Stomach (tissue), 9 donors: ENCODE measurements around the gene NHS. TPM values are rescaled to one million over a fixed set of nuclear protein-coding genes. Genes with fewer than 3 reads are reported as not detected.

Source experiments
- DNase-seq, 2 donors: peaks; one replicate each; pipeline versions ENCODE4 v3.0.0 to v3.0.0-alpha.2; 2013 to 2019
- H3K27ac ChIP-seq, 5 donors: fragments of 200-600 bp in 4 of 5; sonication (generic) in 4 of 5; one replicate each; pipeline ENCODE4 v1.5.1; 2013 to 2019; ENCODE audit warnings: mild to moderate bottlenecking in 1 of 5, moderate library complexity in 1 of 5
- H3K27me3 ChIP-seq, 3 donors: fragments of 200-600 bp; sonication (generic); one replicate each; pipeline ENCODE4 v1.5.1; 2017 to 2019; ENCODE audit warnings: mixed run types in 1 of 3
- H3K36me3 ChIP-seq, 4 donors: fragments of 200-600 bp; sonication (generic); 1 replicate in 3 of 4; 2 replicates in 1 of 4; pipeline ENCODE4 v1.5.1; 2016 to 2019
- H3K4me1 ChIP-seq, 4 donors: fragments of 200-600 bp; sonication (generic); one replicate each; pipeline ENCODE4 v1.5.1; 2016 to 2019
- H3K4me3 ChIP-seq, 4 donors: fragments of 200-600 bp; sonication (generic) in 3 of 4; one replicate each; pipeline ENCODE4 v1.5.1; 2016 to 2019; ENCODE audit warnings: mild to moderate bottlenecking in 1 of 4
- H3K9me3 ChIP-seq, 4 donors: fragments of 200-600 bp; sonication (generic); one replicate each; pipeline ENCODE4 v1.5.1; 2016 to 2019
- EP300 ChIP-seq: sonication (generic); formaldehyde crosslinking; IDR thresholded peaks from one replicate; pipeline ENCODE4 v1.6.1; 2017; ENCODE audit warnings: antibody characterized with exemption
- POLR2A ChIP-seq, 4 donors: fragments of 450-650 bp; IDR thresholded peaks; one replicate each; pipeline ENCODE4 v1.6.1; 2016; ENCODE audit warnings: antibody characterized with exemption in 4 of 4, control low read depth in 2 of 4, mild to moderate bottlenecking in 1 of 4, moderate library complexity in 1 of 4
- POLR2AphosphoS5 ChIP-seq, 3 donors: sonication (generic); formaldehyde crosslinking; IDR thresholded peaks; one replicate each; pipeline ENCODE4 v1.6.1; 2016; ENCODE audit warnings: antibody characterized with exemption in 3 of 3
- WGBS, 5 donors: extraction: QIAGEN DNeasy Blood & Tissue Kit in 3 of 5; methylation state at CpG; one replicate each; pipeline versions ENCODE4 v1.1.5 to v1.1.7; 2013 to 2018; 5-methylcytosine and 5-hydroxymethylcytosine counted together
- intact Hi-C: fragments of 100-400 bp; cut with DNase I; formaldehyde crosslinking; loops from one replicate; pipeline ENCODE4 v1.15.1; 2023; ENCODE audit warnings: low total_unique reads
- polyA plus RNA-seq, 3 donors: library from polyadenylated mRNA; stranded (reverse); fragments of 200-250 nt; gene quantifications; one replicate each; pipeline ENCODE4 v1.2.3, GENCODE V29; 2013
- total RNA-seq, 5 donors: library from RNA; depleted of rRNA; stranded (reverse); fragments of >200 nt; gene quantifications; one replicate each; pipeline versions ENCODE4 v1.1.0 to v1.2.3, GENCODE V29; 2014 to 2016
- TF ChIP-seq, protein P1 (sequence below), 7 experiments: fragments of 450-650 bp in 4 of 7; fragments of 200-600 bp in 3 of 7; sonication (generic) in 3 of 7; IDR thresholded peaks; one replicate each; pipeline ENCODE4 v1.5.1; 2016 to 2019; ENCODE audit warnings: antibody characterized with exemption in 7 of 7, control low read depth in 2 of 7, mild to moderate bottlenecking in 1 of 7
- donor health status: healthy with polysubstance abuse.
- donor health status: Bipolar disorder and iron deficiency.
- donor health status: healthy.

Gene NHS
- total and polyA plus RNA-seq, 8 donors: 1.00 to 7.5 (median 4.3) TPM

DNA sequence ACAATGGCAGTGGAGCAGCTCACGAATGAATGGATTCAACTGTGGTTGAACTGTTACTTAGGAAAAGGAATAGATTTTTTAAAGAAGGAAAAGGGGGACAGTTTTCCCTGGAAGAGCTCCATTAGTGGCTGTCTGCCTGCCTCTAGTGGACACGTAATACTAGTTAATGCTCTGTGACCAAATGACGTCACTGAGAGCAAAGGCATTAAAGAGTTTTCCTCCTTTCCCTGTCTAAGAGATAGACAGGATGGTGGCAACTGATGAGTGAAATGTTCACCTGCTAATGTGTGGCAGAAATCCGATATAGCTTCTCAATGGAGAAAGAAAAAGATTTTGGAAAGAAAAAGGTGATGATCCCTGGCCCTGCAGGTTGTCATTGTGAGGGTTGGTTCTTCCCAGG lies 310.0 kb downstream of the NHS start:
- Histone ChIP-seq H3K36me3 (no peaks in the 10 kb centered on the region), H3K27ac (no peak overlapping the region), H3K4me3 (no peak overlapping the region), H3K9me3 (no peaks in the 10 kb centered on the region), H3K27me3 (no peaks in the 10 kb centered on the region), H3K4me1 (peaks cover 0 to 8% (median 4%) of the 10 kb centered on the region in 4 donors)
- TF ChIP-seq, protein P1, sequence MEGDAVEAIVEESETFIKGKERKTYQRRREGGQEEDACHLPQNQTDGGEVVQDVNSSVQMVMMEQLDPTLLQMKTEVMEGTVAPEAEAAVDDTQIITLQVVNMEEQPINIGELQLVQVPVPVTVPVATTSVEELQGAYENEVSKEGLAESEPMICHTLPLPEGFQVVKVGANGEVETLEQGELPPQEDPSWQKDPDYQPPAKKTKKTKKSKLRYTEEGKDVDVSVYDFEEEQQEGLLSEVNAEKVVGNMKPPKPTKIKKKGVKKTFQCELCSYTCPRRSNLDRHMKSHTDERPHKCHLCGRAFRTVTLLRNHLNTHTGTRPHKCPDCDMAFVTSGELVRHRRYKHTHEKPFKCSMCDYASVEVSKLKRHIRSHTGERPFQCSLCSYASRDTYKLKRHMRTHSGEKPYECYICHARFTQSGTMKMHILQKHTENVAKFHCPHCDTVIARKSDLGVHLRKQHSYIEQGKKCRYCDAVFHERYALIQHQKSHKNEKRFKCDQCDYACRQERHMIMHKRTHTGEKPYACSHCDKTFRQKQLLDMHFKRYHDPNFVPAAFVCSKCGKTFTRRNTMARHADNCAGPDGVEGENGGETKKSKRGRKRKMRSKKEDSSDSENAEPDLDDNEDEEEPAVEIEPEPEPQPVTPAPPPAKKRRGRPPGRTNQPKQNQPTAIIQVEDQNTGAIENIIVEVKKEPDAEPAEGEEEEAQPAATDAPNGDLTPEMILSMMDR (IDR thresholded peaks at IDR 0.05): no peak
- TF ChIP-seq POLR2A (IDR thresholded peaks at IDR 0.05): no peak
- no peak for TF ChIP-seq EP300
- TF ChIP-seq POLR2AphosphoS5 (IDR thresholded peaks at IDR 0.05): no peak
- intact Hi-C loops: loop anchor here (5.0 kb wide), 1 partner anchor 443 kb away; no protein-coding TSS in a partner anchor
- DNase-seq: no peak
- 54 to 87% (median 75%) methylated on average over 4 of the region's 4 CpGs for WGBS, 5 donors

DNA sequence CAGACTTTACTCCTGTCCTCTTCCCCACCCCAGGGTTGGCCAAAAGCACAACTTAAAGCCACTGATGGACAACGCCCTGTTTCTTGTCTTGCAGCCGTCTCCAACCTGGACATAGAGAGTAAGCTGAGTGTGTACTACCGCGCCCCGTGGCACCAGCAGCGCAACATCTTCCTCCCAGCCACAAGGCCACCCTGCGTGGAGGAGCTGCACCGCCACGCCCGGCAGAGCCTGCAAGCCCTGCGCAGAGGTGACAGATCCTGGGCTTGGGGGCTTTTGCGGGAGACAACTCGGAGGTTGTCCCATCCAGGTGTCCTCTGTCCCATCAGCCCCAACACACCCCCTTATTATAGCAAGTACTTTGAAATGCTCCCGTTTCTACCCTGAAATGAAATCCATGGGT lies 312.6 kb downstream of the NHS start:
- 89 to 97% (median 93%) methylated on average over 8 to 14 of the region's 14 CpGs for WGBS, 5 donors
- no peaks in the 10 kb centered on the region for H3K36me3 ChIP-seq
- H3K4me3 ChIP-seq: no peak overlapping the region
- no peak overlapping the region for H3K27ac ChIP-seq
- intact Hi-C loops: loop anchor here (5.0 kb wide), 1 partner anchor 445 kb away; no protein-coding TSS in a partner anchor
- H3K4me1 ChIP-seq: peaks cover 0 to 4% (median 0%) of the 10 kb centered on the region in 4 donors
- DNase-seq: no peak
- H3K27me3 ChIP-seq: no peaks in the 10 kb centered on the region
- TF ChIP-seq, protein P1 (IDR thresholded peaks at IDR 0.05): no peak
- no peak for TF ChIP-seq EP300
- TF ChIP-seq POLR2AphosphoS5 (IDR thresholded peaks at IDR 0.05): no peak
- TF ChIP-seq POLR2A (IDR thresholded peaks at IDR 0.05): no peak
- H3K9me3 ChIP-seq: no peaks in the 10 kb centered on the region

DNA sequence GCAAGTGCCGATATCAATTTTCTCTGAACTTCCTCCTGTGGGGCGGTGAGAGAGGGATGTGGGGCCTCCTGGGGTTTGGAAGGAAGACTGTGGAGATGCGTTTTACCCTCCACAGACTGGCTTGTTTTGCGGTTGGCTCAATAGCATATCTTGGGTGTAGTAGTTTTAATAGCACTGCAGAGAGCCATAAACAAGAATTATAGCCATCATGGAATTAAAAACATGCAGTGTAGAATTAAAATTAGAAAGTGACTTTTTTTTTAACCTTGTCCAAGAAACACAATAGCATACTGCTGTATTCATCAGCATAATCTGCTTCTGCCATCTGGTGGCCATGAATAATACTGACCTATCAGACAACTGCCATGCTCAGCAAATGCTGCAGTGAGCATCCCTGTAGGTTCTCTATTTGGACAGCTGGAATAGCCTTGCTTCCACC lies 315.0 kb downstream of the NHS start:
- Histone ChIP-seq H3K9me3 (no peaks in the 10 kb centered on the region), H3K27me3 (no peaks in the 10 kb centered on the region), H3K36me3 (no peaks in the 10 kb centered on the region), H3K4me3 (no peak overlapping the region), H3K27ac (no peak overlapping the region), H3K4me1 (peaks cover 0 to 4% (median 0%) of the 10 kb centered on the region in 4 donors)
- 18 to 53% (median 23%) methylated on average over 4 of the region's 4 CpGs for WGBS, 5 donors
- intact Hi-C loops: loop anchor here (5.0 kb wide), 1 partner anchor 448 kb away; no protein-coding TSS in a partner anchor
- peak; percentile 41 to 88 for DNase-seq
- TF ChIP-seq, protein P1 (IDR thresholded peaks at IDR 0.05): peak in 5 of 7 experiments; percentile 30 to 69 (median 51)
- TF ChIP-seq EP300: no peak
- peak in 1 of 3 donors; percentile 31 for TF ChIP-seq POLR2AphosphoS5 (IDR thresholded peaks at IDR 0.05)
- TF ChIP-seq POLR2A (IDR thresholded peaks at IDR 0.05): no peak

DNA sequence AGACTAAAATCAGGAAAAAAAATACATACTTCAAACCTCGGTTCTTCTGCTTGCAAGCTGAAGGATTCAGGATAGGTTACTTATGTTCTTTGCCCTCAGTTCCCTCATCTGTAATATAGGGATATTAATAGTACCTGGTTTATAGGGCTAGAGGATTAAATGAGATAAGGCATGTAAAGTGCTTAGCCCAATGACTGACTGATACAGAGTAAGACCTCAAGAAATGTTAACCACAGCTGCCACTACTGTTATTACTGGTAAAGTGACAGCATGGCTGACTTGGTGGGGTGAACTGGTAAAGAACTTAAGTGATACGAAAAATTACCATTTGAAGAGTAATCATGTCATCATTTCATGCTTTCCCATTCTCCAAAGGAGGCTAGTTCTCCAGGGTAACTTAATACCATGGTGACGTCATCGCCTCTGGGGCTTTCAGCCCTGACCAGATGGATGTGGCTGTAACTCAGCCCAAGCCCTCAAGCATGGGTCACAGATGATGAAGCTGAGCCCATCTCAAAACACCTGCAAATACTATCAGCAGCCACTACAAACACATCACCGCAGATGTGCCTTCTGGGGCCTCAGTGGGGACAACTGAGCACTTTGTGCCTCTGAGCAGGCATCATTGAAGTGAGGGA lies 317.8 kb downstream of the NHS start:
- no peaks in the 10 kb centered on the region for H3K36me3 ChIP-seq
- 72 to 90% (median 78%) methylated on average over 5 of the region's 5 CpGs for WGBS, 5 donors
- TF ChIP-seq EP300: no peak
- TF ChIP-seq, protein P1 (IDR thresholded peaks at IDR 0.05): no peak
- no peak for TF ChIP-seq POLR2AphosphoS5 (IDR thresholded peaks at IDR 0.05)
- no peak for TF ChIP-seq POLR2A (IDR thresholded peaks at IDR 0.05)
- H3K4me1 ChIP-seq: peaks cover 0 to 4% (median 0%) of the 10 kb centered on the region in 4 donors
- intact Hi-C loops: no loop called here
- no peak overlapping the region for H3K4me3 ChIP-seq
- H3K9me3 ChIP-seq: no peaks in the 10 kb centered on the region
- H3K27ac ChIP-seq: no peak overlapping the region
- DNase-seq: no peak
- H3K27me3 ChIP-seq: no peaks in the 10 kb centered on the region
